ENCODE results near the gene TMPRSS15. TPM values are rescaled to one million over a fixed set of nuclear protein-coding genes. Genes with fewer than 3 reads are reported as not detected.

The TMPRSS15 gene
- total RNA-seq, 4 donors from 2014 or later, result not detected

DNA sequence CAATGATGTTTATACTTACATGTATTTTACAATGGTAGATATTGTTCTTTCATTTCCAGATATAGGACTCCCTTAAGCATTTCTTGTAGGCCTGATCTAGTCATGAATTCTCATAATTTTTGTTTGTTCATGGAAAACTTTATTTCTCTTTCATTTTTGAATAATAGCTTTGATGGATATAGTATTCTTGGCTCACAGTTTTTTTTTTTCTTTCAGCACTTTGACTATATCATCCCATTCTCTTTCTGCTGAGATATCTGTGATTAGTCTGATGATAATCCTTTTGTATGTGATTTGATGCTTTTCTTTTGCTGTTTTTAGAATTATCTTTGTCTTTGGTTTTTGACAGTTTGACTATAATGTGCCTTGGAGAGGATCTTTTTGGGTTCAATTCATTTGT is 183.1 kb downstream of the TMPRSS15 start:
- H3K27me3 ChIP-seq, result no peaks in the 10 kb centered on the region
- DNase-seq, result no peak
- intact Hi-C loops (cut with DNase I; ENCODE audit: low total_unique reads), result no loop called here
- in situ Hi-C loops (cut with MboI; ENCODE audit: low pct_ligation_motif_present in 1 of 4, low pct_unique_long_range_greater_than_20kb in 1 of 4, low sequenced_read_pairs in 3 of 4), result no loop called here
- H3K4me3 ChIP-seq, result no peak overlapping the region
- H3K27ac ChIP-seq, result no peak overlapping the region
- H3K36me3 ChIP-seq, result no peaks in the 10 kb centered on the region
- no peak for TF ChIP-seq EP300 (IDR thresholded peaks at IDR 0.05; ENCODE audit: low read depth)
- TF ChIP-seq POLR2A (IDR thresholded peaks at IDR 0.05), result no peak
- TF ChIP-seq POLR2AphosphoS5 (IDR thresholded peaks at IDR 0.05), result no peak
- TF ChIP-seq, protein P1, sequence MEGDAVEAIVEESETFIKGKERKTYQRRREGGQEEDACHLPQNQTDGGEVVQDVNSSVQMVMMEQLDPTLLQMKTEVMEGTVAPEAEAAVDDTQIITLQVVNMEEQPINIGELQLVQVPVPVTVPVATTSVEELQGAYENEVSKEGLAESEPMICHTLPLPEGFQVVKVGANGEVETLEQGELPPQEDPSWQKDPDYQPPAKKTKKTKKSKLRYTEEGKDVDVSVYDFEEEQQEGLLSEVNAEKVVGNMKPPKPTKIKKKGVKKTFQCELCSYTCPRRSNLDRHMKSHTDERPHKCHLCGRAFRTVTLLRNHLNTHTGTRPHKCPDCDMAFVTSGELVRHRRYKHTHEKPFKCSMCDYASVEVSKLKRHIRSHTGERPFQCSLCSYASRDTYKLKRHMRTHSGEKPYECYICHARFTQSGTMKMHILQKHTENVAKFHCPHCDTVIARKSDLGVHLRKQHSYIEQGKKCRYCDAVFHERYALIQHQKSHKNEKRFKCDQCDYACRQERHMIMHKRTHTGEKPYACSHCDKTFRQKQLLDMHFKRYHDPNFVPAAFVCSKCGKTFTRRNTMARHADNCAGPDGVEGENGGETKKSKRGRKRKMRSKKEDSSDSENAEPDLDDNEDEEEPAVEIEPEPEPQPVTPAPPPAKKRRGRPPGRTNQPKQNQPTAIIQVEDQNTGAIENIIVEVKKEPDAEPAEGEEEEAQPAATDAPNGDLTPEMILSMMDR (IDR thresholded peaks at IDR 0.05), result no peak
- H3K9me3 ChIP-seq, result peaks cover 7 to 10% of the 10 kb centered on the region in 2 donors
- H3K4me1 ChIP-seq, result no peaks in the 10 kb centered on the region

Other genes with a start within 250 kb of the TMPRSS15 start
- under 1 TPM in 2 of 4 donors, not detected in 2; 0.64 to 0.82 TPM for gene CHODL, start 159.0 kb downstream of the TMPRSS15 start, total RNA-seq